ENCODE results near the gene LHFPL3. TPM values are rescaled to one million over a fixed set of nuclear protein-coding genes. Genes with fewer than 3 reads are reported as not detected.

The LHFPL3 gene
- total RNA-seq, 1 experiment from 2014 or later = not detected

DNA sequence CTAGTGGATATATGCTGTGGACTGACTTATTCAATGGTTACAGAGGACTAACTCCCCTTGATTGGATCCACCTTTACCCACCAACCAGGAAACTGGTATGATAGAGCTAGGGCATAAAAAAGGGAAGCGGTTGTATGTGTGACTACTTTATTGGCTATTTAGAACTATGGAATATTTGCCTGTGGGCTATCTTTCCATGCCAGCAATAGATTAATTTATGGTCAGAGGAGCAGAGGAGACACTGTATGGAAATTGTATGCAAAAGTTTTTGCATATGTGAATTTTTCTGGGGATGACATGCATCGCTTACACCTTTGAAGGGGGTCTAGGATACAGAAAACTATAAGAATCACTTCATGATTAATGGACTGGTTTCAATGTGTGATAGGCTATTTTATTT, 105.7 kb downstream of the LHFPL3 start:
- H4K8ac ChIP-seq (replicated peaks; ENCODE audit: insufficient read length, low read depth, low read length) = no peak overlapping the region

More for the DNA sequence above, 105.7 kb downstream of the LHFPL3 start:
- Histone ChIP-seq H2AFZ (ENCODE audit: low read length) (no peak overlapping the region), H3K14ac (ENCODE audit: insufficient read depth, low read length) (no peak overlapping the region), H3K27ac (ENCODE audit: insufficient read length, low read depth, low read length) (no peak overlapping the region), H3K56ac (ENCODE audit: insufficient read length, low read depth, low read length) (no peak overlapping the region), H2BK120ac (ENCODE audit: low read depth, low read length, poor library complexity, severe bottlenecking) (no peak overlapping the region), H3K4ac (ENCODE audit: low read depth, low read length) (no peak overlapping the region), H4K91ac (ENCODE audit: insufficient read length, low read depth, low read length) (no peak overlapping the region), H3K9ac (ENCODE audit: extremely low read depth, insufficient read length, low read length) (no peak overlapping the region), H4K20me1 (ENCODE audit: control insufficient read depth, insufficient read depth, insufficient read length) (no peaks in the 10 kb centered on the region), H3K4me1 (ENCODE audit: insufficient read depth, low read length) (no peaks in the 10 kb centered on the region), H3K79me2 (ENCODE audit: insufficient read depth, low read length) (no peaks in the 10 kb centered on the region), H2BK20ac (ENCODE audit: low read depth, low read length, poor library complexity, severe bottlenecking) (no peak overlapping the region), H3K23me2 (ENCODE audit: insufficient read length, low read depth, low read length, poor library complexity, severe bottlenecking) (no peaks in the 10 kb centered on the region), H3K18ac (ENCODE audit: insufficient read length, low read depth, low read length) (no peak overlapping the region), H2BK15ac (ENCODE audit: low read depth, low read length) (no peak overlapping the region), H2BK5ac (ENCODE audit: insufficient read length, low read length) (no peak overlapping the region), H4K5ac (ENCODE audit: insufficient read length, low read depth, low read length) (no peak overlapping the region), H3T11ph (ENCODE audit: low read length) (no peak overlapping the region), H2AK5ac (ENCODE audit: insufficient read length, low read length) (no peak overlapping the region), H3K27me3 (ENCODE audit: insufficient read depth, low read length) (no peaks in the 10 kb centered on the region; the same call in 1 of the 2 replicates), H3K4me2 (ENCODE audit: insufficient read depth, insufficient read length, low read length) (no peak overlapping the region), H2BK12ac (ENCODE audit: insufficient read length, low read depth, low read length) (no peak overlapping the region), H3K9me3 (ENCODE audit: control insufficient read depth, low read depth, low read length) (no peaks in the 10 kb centered on the region), H3K79me1 (ENCODE audit: insufficient read depth, low read depth, low read length, poor library complexity, severe bottlenecking) (no peaks in the 10 kb centered on the region), H3K23ac (ENCODE audit: insufficient read length, low read depth, low read length) (no peak overlapping the region)
- no peak overlapping the region for H3K27ac Mint-ChIP-seq
- peaks cover 6% of the 10 kb centered on the region; the same call in 1 of the 2 replicates for H3K27me3 Mint-ChIP-seq (ENCODE audit: low read depth)
- no CpG with 5 or more reads among the region's 2 CpGs for WGBS (ENCODE audit: extremely low coverage, insufficient read length, low lambda C conversion rate)
- no peak overlapping the region for H3K4me3 Mint-ChIP-seq
- TF ChIP-seq, protein P1, sequence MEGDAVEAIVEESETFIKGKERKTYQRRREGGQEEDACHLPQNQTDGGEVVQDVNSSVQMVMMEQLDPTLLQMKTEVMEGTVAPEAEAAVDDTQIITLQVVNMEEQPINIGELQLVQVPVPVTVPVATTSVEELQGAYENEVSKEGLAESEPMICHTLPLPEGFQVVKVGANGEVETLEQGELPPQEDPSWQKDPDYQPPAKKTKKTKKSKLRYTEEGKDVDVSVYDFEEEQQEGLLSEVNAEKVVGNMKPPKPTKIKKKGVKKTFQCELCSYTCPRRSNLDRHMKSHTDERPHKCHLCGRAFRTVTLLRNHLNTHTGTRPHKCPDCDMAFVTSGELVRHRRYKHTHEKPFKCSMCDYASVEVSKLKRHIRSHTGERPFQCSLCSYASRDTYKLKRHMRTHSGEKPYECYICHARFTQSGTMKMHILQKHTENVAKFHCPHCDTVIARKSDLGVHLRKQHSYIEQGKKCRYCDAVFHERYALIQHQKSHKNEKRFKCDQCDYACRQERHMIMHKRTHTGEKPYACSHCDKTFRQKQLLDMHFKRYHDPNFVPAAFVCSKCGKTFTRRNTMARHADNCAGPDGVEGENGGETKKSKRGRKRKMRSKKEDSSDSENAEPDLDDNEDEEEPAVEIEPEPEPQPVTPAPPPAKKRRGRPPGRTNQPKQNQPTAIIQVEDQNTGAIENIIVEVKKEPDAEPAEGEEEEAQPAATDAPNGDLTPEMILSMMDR (conservative IDR thresholded peaks at IDR 0.05) = no peak
- no peaks in the 10 kb centered on the region for H3K4me1 Mint-ChIP-seq
- no peak for DNase-seq
- H3K9me3 Mint-ChIP-seq = no peaks in the 10 kb centered on the region
- peaks cover 0 to 2% (median 0%) of the 10 kb centered on the region in 3 experiments; a peak in 1 of 7 replicates for H3K36me3 Mint-ChIP-seq (ENCODE audit: insufficient read depth in 1 of 3, low read depth in 3 of 3)
